ENCODE data around the gene TKFC.

GRCh38 chr11:61331651-61332050 is 1.4 kb upstream of the TKFC start:
- TF ChIP-seq, protein P1, sequence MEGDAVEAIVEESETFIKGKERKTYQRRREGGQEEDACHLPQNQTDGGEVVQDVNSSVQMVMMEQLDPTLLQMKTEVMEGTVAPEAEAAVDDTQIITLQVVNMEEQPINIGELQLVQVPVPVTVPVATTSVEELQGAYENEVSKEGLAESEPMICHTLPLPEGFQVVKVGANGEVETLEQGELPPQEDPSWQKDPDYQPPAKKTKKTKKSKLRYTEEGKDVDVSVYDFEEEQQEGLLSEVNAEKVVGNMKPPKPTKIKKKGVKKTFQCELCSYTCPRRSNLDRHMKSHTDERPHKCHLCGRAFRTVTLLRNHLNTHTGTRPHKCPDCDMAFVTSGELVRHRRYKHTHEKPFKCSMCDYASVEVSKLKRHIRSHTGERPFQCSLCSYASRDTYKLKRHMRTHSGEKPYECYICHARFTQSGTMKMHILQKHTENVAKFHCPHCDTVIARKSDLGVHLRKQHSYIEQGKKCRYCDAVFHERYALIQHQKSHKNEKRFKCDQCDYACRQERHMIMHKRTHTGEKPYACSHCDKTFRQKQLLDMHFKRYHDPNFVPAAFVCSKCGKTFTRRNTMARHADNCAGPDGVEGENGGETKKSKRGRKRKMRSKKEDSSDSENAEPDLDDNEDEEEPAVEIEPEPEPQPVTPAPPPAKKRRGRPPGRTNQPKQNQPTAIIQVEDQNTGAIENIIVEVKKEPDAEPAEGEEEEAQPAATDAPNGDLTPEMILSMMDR (IDR thresholded peaks at IDR 0.05): no peak
- TF ChIP-seq POLR2A (IDR thresholded peaks at IDR 0.05): no peak
- no peak for TF ChIP-seq EP300 (IDR thresholded peaks at IDR 0.05)
- no peak for TF ChIP-seq POLR2AphosphoS5 (IDR thresholded peaks at IDR 0.05)
